Smooth muscle cell (in vitro differentiated cells): ENCODE measurements around the gene XPR1. TPM values are rescaled to one million over a fixed set of nuclear protein-coding genes. Genes with fewer than 3 reads are reported as not detected.
A peak's percentile ranks its signal among the peaks of the same experiment; 100 is the strongest.

Experiments
- DNase-seq: peaks from one replicate; lab custom pipeline; 2025; ENCODE audit not compliant: unreplicated experiment; lab: John Stamatoyannopoulos, UW
- H2AFZ ChIP-seq: fragments of 200-600 bp; sonication (generic); 2 replicates; pipeline ENCODE4 v1.6.0; 2016; ENCODE audit warnings: antibody characterized with exemption, low read depth, mild to moderate bottlenecking
- H3F3A ChIP-seq: fragments of 200-600 bp; sonication (generic); 2 replicates; pipeline ENCODE4 v1.6.0; 2017; ENCODE audit warnings: antibody characterized with exemption, low read depth
- H3K27ac ChIP-seq: fragments of 200-600 bp; sonication (generic); 2 replicates; pipeline ENCODE4 v1.5.1; 2016; ENCODE audit warnings: low read depth, mild to moderate bottlenecking
- H3K27me3 ChIP-seq: fragments of 200-600 bp; sonication (generic); 2 replicates; pipeline ENCODE4 v1.6.1; 2016; ENCODE audit warnings: low read depth, mild to moderate bottlenecking
- H3K36me3 ChIP-seq: fragments of 200-600 bp; sonication (generic); 2 replicates; pipeline ENCODE4 v1.5.1; 2016; ENCODE audit warnings: low read depth
- H3K4me1 ChIP-seq: fragments of 200-600 bp; sonication (generic); 2 replicates; pipeline ENCODE4 v1.5.1; 2016; ENCODE audit warnings: low read depth
- H3K4me2 ChIP-seq: fragments of 200-600 bp; sonication (generic); 2 replicates; pipeline ENCODE4 v1.6.0; 2016; ENCODE audit warnings: mild to moderate bottlenecking
- H3K4me3 ChIP-seq: fragments of 200-600 bp; sonication (generic); 2 replicates; pipeline ENCODE4 v1.5.1; 2016; ENCODE audit warnings: mild to moderate bottlenecking
- H3K79me2 ChIP-seq: fragments of 200-600 bp; sonication (generic); 2 replicates; pipeline ENCODE4 v1.6.0; 2016; ENCODE audit warnings: low read depth, mild to moderate bottlenecking
- H3K9ac ChIP-seq: fragments of 200-600 bp; sonication (generic); 2 replicates; pipeline ENCODE4 v1.6.0; 2016; ENCODE audit warnings: low read depth
- H3K9me3 ChIP-seq: fragments of 200-600 bp; sonication (generic); replicated peaks from 2 replicates; pipeline ENCODE4 v1.5.1; 2016; ENCODE audit warnings: low read depth
- H4K20me1 ChIP-seq: fragments of 200-600 bp; sonication (generic); 2 replicates; pipeline ENCODE4 v1.6.0; 2016; ENCODE audit warnings: low read depth
- CTCF ChIP-seq: fragments of 200-600 bp; sonication (generic); IDR thresholded peaks from 2 replicates; pipeline ENCODE4 v1.5.1; 2017; ENCODE audit warnings: borderline replicate concordance, mild to moderate bottlenecking, antibody characterized with exemption; ENCODE audit not compliant: insufficient read depth, poor library complexity, severe bottlenecking
- WGBS: methylation state at CpG from one replicate; pipeline ENCODE4 v1.1.7; 2016; ENCODE audit warnings: low lambda C conversion rate; 5-methylcytosine and 5-hydroxymethylcytosine counted together
- polyA plus RNA-seq: library from polyadenylated mRNA; unstranded; fragments of >200 nt; fragmentation: Nextera tagmentation; extraction: Ambion mirVana; gene quantifications from 2 replicates; pipeline ENCODE4 v1.2.1, GENCODE V29; 2016
- total RNA-seq: library from RNA; depleted of rRNA; stranded (reverse); fragments of >200 nt; gene quantifications from 2 replicates; pipeline ENCODE4 v1.2.3, GENCODE V29; 2014

The XPR1 gene
- total and polyA plus RNA-seq, 2 experiments from 2014 or later, result 9.5 to 27.6 TPM

- Histone ChIP-seq H3K79me2 (no peaks in the 10 kb centered on the region), H3K4me1 (no peaks in the 10 kb centered on the region), H3K4me3 (no peak overlapping the region), H3K9me3 (no peaks in the 10 kb centered on the region), H3K36me3 (no peaks in the 10 kb centered on the region), H3K9ac (no peak overlapping the region), H3K4me2 (no peak overlapping the region), H3K27me3 (no peaks in the 10 kb centered on the region), H4K20me1 (no peaks in the 10 kb centered on the region), H3F3A (no peaks in the 10 kb centered on the region), H3K27ac (no peak overlapping the region), H2AFZ (no peak overlapping the region)
- no peak for TF ChIP-seq CTCF
- WGBS, result 90% methylated on average over 2 of the region's 2 CpGs
- DNase-seq, result no peak
Observed at GRCh38 chr1:180860535-180860934, 228.7 kb downstream of the XPR1 start.

- H3K4me1 ChIP-seq, result no peaks in the 10 kb centered on the region
- H3K4me2 ChIP-seq, result no peak overlapping the region
- TF ChIP-seq CTCF, result no peak
- H3F3A ChIP-seq, result no peaks in the 10 kb centered on the region
- H3K9ac ChIP-seq, result no peak overlapping the region
- H3K36me3 ChIP-seq, result no peaks in the 10 kb centered on the region
- no peak overlapping the region for H2AFZ ChIP-seq
- H3K27me3 ChIP-seq, result no peaks in the 10 kb centered on the region
- H4K20me1 ChIP-seq, result no peaks in the 10 kb centered on the region
- 84% methylated on average over 1 of the region's 1 CpG for WGBS
- no peak overlapping the region for H3K4me3 ChIP-seq
- H3K79me2 ChIP-seq, result no peaks in the 10 kb centered on the region
- no peak overlapping the region for H3K27ac ChIP-seq
- DNase-seq, result no peak
- H3K9me3 ChIP-seq, result no peaks in the 10 kb centered on the region
Observed at GRCh38 chr1:180862305-180862704, 230.5 kb downstream of the XPR1 start.

- TF ChIP-seq CTCF, result peak; percentile 79
- H3K9ac ChIP-seq, result no peak overlapping the region
- no peaks in the 10 kb centered on the region for H3K79me2 ChIP-seq
- H3K4me3 ChIP-seq, result no peak overlapping the region
- H3K36me3 ChIP-seq, result no peaks in the 10 kb centered on the region
- H4K20me1 ChIP-seq, result no peaks in the 10 kb centered on the region
- no peak overlapping the region for H3K27ac ChIP-seq
- no peaks in the 10 kb centered on the region for H3F3A ChIP-seq
- H3K4me2 ChIP-seq, result no peak overlapping the region
- no peaks in the 10 kb centered on the region for H3K4me1 ChIP-seq
- no peaks in the 10 kb centered on the region for H3K27me3 ChIP-seq
- DNase-seq, result no peak
- no peaks in the 10 kb centered on the region for H3K9me3 ChIP-seq
- WGBS, result 26% methylated on average over 6 of the region's 6 CpGs
- no peak overlapping the region for H2AFZ ChIP-seq
Observed at GRCh38 chr1:180863158-180863775, 231.4 kb downstream of the XPR1 start.
